ENCODE measurements around the gene HLA-DOB. TPM values are rescaled to one million over a fixed set of nuclear protein-coding genes. Genes with fewer than 3 reads are reported as not detected.

The HLA-DOB gene
- total and polyA plus RNA-seq, 2 of the 13 experiments (the other 11 are each of a cell fraction or from before 2014, with no cell fraction given), result not detected

- peak; percentile 6 for TF ChIP-seq IKZF4 (CRISPR knock-in tag; IDR thresholded peaks at IDR 0.05; ENCODE audit: borderline replicate concordance, low read depth, not compliant biosample characterization)
- TF ChIP-seq KLF11 (CRISPR knock-in tag; IDR thresholded peaks at IDR 0.05), result 0 out of 2 replicates have a peak, but pooled peaks have one; percentile 64
- 0 out of 2 replicates have a peak, but pooled peaks have one; percentile 1 for TF ChIP-seq HIC2 (CRISPR knock-in tag; IDR thresholded peaks at IDR 0.05; ENCODE audit: low read depth)
- TF ChIP-seq ZNF431 (CRISPR knock-in tag; IDR thresholded peaks at IDR 0.05; ENCODE audit: borderline replicate concordance, low read depth), result no peak
- TF ChIP-seq ZNF598 (CRISPR knock-in tag; IDR thresholded peaks at IDR 0.05; ENCODE audit: borderline replicate concordance), result 0 out of 2 replicates have a peak, but pooled peaks have one; percentile 37
- TF ChIP-seq GMEB1 (CRISPR knock-in tag; IDR thresholded peaks at IDR 0.05; ENCODE audit: borderline replicate concordance), result 0 out of 2 replicates have a peak, but pooled peaks have one; percentile 4
- no peak for TF ChIP-seq REL (CRISPR knock-in tag; conservative IDR thresholded peaks at IDR 0.05)
- no peak for TF ChIP-seq SMAD1 (CRISPR knock-in tag; IDR thresholded peaks at IDR 0.05; ENCODE audit: borderline replicate concordance, low read depth)
- TF ChIP-seq CENPX (CRISPR knock-in tag; IDR thresholded peaks at IDR 0.05), result no peak
- TF ChIP-seq ZNF547 (CRISPR knock-in tag; IDR thresholded peaks at IDR 0.05), result peak; percentile 38; the same call in 1 of the 2 replicates
- no peak for TF ChIP-seq ATF7-NPFF (CRISPR knock-in tag; IDR thresholded peaks at IDR 0.05; ENCODE audit: low read depth)
- 0 out of 2 replicates have a peak, but pooled peaks have one; percentile 15 for TF ChIP-seq ZNF768 (CRISPR knock-in tag; IDR thresholded peaks at IDR 0.05)
- TF ChIP-seq MYPOP (CRISPR knock-in tag; IDR thresholded peaks at IDR 0.05), result peak; percentile 61; the same call in 1 of the 2 replicates
- no peak for TF ChIP-seq TBX2 (CRISPR knock-in tag; IDR thresholded peaks at IDR 0.05; ENCODE audit: borderline replicate concordance)
- no peak for TF ChIP-seq STAG1 (CRISPR knock-in tag; IDR thresholded peaks at IDR 0.05)
- TF ChIP-seq CREB1 (IDR thresholded peaks at IDR 0.05), result no peak
- TF ChIP-seq CREB1 (CRISPR knock-in tag; IDR thresholded peaks at IDR 0.05), result peak; percentile 55; the same call in 1 of the 2 replicates
- no peak for TF ChIP-seq SOX6 (IDR thresholded peaks at IDR 0.05)
- TF ChIP-seq SOX6 (CRISPR knock-in tag; IDR thresholded peaks at IDR 0.05), result no peak
- peak; percentile 40 for TF ChIP-seq AGO1 (IDR thresholded peaks at IDR 0.05; ENCODE audit: low read depth, low read length, poor library complexity, severe bottlenecking)
- TF ChIP-seq ZNF589 (CRISPR knock-in tag; conservative IDR thresholded peaks at IDR 0.05), result peak; percentile 24; the same call in 1 of the 2 replicates
- TF ChIP-seq FOXO4 (CRISPR knock-in tag; conservative IDR thresholded peaks at IDR 0.05), result no peak
- no peak for TF ChIP-seq ISL2 (CRISPR knock-in tag; IDR thresholded peaks at IDR 0.05)
- TF ChIP-seq HNRNPK (IDR thresholded peaks at IDR 0.05; ENCODE audit: low read depth, low read length, poor library complexity, severe bottlenecking), result peak; percentile 64
- TF ChIP-seq ZNF546 (CRISPR knock-in tag; conservative IDR thresholded peaks at IDR 0.05), result 0 out of 2 replicates have a peak, but pooled peaks have one; percentile 52
Measured at GRCh38 chr6:32844839-32845383, 28.1 kb upstream of the HLA-DOB start (continued).

Data from HepG2 (cell line).